ENCODE results near the gene PPP4R1.
"Not testable (repeated sequence)": the region's sequence is repeated elsewhere in the genome, so short reads cannot be mapped to it uniquely, and the experiment has no call there.

The PPP4R1 gene, protein sequence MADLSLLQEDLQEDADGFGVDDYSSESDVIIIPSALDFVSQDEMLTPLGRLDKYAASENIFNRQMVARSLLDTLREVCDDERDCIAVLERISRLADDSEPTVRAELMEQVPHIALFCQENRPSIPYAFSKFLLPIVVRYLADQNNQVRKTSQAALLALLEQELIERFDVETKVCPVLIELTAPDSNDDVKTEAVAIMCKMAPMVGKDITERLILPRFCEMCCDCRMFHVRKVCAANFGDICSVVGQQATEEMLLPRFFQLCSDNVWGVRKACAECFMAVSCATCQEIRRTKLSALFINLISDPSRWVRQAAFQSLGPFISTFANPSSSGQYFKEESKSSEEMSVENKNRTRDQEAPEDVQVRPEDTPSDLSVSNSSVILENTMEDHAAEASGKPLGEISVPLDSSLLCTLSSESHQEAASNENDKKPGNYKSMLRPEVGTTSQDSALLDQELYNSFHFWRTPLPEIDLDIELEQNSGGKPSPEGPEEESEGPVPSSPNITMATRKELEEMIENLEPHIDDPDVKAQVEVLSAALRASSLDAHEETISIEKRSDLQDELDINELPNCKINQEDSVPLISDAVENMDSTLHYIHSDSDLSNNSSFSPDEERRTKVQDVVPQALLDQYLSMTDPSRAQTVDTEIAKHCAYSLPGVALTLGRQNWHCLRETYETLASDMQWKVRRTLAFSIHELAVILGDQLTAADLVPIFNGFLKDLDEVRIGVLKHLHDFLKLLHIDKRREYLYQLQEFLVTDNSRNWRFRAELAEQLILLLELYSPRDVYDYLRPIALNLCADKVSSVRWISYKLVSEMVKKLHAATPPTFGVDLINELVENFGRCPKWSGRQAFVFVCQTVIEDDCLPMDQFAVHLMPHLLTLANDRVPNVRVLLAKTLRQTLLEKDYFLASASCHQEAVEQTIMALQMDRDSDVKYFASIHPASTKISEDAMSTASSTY
- total RNA-seq, result 64.0 to 93.8 reads per million in 2 experiments

DNA sequence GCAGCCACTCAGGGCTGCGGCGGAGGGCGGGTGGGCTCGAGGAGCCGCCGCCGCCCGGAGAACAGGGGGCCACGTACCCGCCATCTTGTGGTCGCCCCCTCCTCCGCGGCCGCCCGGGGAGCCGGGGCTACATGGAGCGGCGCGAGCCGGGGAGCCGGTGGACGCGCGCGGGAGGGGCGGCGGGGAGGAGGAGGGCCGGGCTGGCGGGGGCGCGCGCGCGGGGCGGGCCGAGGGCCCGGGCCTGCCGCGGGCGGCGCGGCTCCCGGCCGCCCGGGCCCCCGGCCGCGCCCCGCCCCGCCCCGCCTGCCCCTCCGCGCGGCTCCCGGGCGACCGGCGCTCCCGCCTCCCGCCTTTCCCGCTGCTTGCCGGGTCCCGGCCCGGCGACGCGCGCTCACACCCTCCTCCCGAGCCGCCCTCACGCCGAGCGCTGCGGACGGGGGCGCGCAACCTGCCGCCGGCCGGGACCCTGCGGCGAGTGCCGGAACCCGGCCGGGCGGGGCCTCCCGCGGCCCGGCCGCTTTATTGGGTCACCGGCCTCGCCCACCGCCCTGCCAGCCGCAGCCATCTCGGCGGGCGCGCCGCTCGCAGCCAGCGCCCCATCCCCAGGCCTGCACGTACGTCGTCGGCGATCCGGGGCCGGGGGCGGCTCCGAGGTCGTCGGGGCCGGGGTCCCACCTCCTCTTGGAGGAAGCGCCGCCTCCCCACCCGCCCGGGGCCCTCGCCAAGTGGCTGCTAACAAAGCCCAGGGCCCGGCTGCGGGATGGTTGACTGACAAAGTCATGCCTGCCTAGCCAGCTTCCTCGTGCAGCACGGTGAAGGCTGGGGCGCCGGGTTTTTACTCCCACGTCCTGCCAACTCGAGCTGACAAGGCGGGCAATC, at the start of gene PPP4R1:
PPP4R1 (minus strand) TSS at position 159 of the 879 bp plus-strand sequence; CDS start at position 84, 75 bp downstream.
- peak; percentile 52 for DNase-seq (ENCODE audit: low read depth)

DNA sequence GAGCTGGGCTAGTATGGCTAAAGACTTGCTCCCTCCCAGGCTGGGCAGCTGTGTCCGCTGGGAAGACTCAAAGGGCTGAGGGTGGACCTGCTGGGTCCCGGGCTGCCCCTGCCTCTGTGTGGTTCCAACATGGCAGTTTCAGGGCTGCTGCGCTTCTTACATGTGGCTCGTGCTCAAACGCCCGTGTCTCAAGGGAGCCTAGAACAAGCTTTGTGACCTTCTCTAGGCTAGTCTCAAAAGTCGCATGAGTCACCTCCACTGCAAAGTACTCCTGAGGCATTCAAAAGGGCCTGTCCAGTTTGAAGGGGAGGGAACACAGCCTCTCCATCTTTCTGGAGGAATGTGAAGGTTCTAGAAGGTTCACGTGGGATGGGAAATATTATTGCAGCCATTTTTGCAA, 49.0 kb upstream of the PPP4R1 start:
- DNase-seq (ENCODE audit: low read depth), result no peak

DNA sequence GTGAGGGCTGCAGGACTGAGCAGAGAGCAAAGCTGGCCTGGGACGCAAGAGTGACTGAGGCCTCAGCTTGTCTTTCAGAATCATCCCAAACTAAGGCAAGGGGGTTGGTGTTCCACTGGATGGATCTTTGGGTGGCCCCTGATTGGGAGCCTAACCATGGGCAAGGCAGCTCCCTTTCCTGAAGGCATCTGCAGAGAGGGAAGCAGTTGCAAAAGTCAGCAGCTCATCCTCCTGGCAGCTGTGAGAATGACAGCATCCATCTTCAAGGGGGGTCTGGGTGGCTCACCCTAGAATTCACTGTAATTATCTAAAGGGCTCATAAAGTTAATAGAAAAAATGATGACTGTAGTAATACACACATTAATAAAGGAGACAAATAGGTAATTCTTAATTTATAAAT, 47.2 kb upstream of the PPP4R1 start:
- no peak for DNase-seq (ENCODE audit: low read depth)

DNA sequence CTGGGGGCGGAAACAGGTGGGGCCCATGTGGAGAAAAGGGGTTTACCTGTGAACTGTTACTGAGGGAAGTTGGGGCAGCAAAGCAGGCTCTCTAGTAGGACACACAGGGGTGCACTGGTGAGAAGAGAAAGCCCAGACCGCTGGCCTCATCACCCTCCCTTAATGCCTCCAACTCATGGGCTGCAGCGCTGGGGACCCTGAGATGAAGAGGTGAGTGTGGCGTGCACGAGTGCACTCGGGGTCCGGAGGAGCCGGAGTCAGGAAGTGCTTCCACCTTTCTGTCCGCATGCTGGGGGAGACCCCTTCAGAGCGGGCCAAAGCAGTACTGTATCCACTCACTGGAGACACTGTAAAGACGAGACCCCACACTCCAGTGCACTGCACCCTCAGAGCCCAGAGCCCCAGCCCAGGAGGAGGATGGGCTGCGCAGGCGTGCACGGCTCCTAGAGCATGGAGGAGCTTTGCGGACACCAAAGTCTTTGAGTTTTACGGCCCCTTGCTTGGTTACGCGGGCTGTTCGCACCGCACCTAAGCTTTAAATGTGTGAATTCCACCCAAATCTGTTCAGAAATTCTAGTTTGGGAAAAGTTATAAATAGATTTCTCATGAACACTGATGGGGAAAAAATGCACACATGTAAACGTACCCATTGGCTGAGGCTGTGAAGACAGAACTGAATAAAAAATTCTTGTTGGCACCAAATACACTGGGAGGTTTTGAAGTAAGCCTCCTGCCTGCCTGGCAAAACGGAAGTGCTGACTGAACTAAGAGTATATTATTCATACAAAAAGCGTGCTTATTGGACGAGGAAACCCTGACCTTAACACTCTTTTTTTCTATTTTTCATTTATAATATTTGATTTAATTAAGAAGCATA, 45.4 kb upstream of the PPP4R1 start:
- no peak for DNase-seq (ENCODE audit: low read depth)

DNA sequence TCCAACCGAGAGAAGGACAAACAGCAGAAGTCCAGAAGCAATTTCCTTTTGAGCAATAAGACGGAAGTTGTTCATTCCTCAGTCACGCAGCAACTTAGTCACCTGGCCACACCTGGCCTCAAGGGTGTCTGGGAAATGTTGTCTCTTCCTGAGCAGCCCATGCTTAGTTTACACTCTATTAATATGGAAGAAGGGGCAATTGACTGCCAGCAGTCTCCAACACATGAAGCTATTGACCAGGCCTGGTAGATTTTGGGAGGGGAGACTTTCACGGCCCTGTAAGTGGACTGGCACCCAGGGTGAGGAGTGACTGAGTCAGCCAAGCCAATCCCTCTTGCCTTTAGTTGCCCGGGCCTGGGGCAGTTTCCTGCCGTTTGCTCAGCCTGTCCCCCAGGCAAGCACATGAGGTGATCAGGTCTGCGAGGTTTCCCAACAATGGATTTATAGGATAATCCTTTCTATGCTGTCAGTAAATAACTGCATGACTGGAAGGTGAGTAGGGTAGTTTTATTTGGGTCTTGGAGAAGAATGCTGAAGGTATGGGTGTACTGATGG, 43.8 kb upstream of the PPP4R1 start:
- no peak for DNase-seq (ENCODE audit: low read depth)

DNA sequence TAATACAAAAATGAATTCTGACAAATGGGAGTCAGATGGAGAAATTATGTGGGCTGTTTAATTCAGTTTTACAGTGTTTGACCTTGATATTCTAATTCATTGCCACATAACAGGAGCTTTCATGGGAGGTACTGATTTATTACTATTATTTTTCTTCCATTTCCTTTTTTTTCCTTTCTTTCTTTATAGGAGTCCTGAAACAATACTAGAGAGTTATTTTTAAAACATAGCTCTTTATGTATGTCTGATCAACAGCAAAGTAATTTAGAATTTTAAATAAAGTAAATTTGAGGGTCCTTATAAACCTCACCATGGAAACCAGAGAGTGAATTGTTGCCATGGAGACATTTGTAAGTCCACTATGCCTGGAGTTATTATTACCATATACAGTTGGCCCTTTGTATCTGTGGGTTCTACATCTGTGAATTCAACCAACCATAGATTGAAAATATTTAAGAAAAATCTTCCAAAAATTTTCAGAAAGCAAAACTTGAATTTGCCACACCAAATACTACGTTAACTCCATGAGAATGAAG, 40.9 kb upstream of the PPP4R1 start:
- DNase-seq (ENCODE audit: low read depth), result no peak

DNA sequence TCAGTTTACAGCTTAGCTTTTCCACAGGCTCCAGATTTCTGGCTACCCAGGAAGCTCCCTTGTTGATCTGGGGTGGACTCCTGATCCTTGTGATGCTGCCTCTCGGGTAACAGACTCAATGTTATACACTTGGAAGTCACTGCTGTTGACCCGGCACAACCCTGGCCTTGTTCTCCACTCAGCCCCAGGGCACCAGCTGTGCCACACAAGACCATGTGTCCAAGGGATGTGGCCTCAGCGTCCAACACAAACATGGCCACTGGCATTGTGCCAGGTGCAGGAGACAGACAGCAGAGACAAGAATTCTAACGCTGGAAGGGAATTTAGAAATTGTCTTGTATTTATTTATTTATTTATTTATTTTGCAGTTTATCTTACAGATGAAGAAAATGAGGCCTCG, 39.0 kb upstream of the PPP4R1 start:
- DNase-seq (ENCODE audit: low read depth), result no peak

DNA sequence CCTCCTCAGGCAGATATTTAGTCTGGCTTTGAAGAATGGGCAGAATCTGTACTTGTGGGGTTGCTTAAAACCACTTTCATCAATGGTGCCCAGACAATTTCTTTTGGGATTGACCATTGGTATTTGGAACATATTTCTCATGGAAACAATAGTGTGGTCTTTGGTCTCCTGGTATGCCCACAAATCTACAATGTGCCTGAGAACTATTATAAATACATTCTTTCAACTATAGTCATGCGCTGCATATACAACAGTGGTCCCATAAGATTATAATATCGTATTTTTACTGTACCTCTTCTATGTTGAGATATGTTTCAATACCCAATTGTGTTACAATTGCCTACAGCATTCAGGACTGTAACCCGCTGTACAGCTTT, 34.8 kb upstream of the PPP4R1 start:
- DNase-seq (ENCODE audit: low read depth), result no peak

DNA sequence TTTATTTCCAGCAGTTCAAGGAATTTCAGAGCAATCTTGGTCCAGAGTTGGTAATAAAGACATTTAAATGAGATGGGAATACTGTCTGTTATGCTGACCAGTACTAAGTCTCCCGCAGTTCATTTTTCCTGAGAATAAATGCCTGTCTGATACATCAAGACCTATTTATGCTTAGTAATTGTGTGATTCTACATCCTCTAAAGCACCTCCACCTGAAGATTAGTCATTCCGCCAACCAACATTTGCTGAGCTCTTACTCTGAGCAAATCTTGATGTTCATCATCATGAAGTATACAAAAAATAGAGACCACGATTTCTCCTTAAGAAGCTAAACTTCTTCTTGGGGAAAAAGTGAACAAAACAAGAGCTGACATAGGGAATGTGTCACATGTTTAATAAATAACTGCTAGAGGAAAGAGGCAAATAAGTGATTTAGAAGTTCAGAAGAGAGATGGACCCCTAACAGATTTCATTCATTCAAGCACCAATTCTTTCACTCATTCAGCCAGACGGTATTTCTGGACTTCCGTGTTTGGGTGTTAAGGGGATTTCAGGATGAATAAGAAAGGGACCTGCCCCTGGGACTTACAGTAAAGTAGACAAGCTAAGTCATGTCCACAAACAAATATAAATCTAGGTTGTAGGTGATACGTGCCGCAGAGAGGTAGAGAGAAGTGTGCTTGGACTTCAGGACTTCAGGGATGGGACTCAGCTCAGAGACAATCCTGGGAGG, 34.2 kb upstream of the PPP4R1 start:
- no peak for DNase-seq (ENCODE audit: low read depth)

DNA sequence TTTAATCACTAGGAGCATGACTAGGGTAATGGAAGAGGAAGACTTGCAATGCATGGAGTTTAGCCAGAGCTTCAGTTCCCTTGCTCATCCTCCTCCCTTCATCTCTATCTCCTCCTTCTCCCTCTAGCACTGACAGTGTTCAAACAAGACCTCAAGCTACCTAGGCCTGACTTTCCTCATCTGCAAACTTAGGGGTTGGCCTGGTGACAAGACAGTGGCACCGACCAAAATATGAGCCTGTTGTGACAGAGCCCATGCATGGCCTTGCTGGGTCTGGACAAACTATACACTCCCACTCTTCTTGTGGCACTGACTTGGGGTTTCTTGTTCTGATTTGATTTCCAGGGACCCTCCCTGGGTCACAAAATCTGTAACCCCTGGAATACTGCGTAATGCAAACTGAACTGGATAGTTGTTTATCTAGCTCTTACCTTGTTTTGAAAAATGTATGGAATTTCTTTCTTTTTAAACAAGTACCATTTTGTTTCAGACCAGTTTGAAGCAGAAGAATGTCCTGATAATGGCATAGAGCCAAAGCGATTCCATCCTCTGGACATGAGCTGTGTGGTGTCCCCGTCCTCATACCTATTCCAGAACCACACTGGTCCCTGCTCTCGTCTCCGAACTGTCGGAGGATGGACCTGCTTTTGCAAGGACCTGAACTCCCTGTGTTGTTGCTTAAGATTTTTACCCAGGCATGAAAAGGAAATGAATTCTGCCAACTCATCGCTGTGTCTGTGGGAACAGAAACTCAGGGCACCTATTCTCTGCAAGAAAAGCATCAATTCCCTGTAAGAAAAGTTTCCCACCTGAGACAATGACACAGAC, 33.4 kb upstream of the PPP4R1 start:
- DNase-seq (ENCODE audit: low read depth), result no peak

DNA sequence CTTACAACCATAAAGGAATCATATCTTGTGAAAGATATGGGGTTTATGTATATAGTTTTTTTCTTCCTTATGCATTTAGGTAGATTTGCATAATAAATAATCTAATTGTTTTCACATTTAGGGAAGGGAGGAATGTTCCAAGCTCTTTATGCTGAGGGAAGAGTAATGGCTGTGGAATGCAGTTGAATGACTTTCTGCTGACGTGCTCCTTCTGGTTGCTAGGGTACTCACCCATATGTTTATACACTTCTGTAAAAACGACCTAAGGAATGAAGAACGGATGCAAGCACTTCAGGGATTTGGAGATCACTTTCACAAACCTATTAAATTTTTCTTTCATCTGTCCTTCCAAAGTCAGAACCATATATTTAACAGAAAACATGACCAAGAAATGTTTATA, 29.2 kb upstream of the PPP4R1 start:
- no peak for DNase-seq (ENCODE audit: low read depth)

DNA sequence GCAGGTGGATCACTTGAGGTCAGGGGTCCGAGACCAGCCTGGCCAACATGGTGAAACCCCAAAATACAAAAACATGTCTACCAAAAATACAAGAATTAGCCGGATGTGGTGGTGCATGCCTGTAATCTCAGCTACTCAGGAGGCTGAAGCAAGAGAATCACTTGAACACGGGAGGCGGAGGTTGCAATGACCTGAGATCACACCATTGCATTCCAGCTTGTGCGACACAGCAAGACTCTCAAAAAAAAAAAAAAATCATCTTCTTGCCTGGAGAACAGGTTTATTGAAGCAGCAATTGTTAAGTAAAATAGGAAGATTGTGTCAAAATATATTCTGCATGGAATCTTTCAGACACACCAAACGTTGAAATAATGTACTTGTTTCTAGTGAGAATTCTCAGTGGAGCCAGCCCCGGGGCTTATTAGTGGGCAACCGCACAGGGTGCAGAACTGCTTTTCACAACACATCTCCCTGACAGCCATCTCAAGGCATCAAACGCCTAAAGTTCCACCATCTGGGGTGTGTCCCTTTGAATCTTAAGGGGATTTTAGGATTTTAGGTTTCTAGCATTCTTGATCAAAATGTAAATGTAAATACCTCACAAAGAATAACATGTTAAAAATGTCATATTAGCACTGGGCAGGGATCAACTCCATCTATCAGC, 28.6 kb upstream of the PPP4R1 start:
- DNase-seq (ENCODE audit: low read depth), result no peak

DNA sequence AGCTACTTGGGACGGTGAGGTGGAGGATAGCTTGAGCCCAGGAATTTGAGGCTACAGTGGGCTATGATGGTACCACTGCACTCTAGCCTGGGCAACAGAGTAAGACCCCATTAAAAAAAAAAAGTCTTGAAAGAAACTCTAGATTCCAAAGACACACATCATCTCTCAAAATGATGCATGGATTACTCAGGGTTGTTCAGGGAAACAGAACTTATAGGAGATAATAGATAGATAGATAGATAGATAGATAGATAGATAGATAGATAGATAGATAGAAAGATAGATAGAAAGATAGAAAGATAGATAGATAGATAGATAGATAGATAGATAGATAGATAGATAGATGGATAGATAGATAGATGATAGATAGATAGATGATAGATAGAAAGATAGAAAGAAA, 26.7 kb upstream of the PPP4R1 start:
- not testable (repeated sequence) for DNase-seq (ENCODE audit: low read depth)

DNA sequence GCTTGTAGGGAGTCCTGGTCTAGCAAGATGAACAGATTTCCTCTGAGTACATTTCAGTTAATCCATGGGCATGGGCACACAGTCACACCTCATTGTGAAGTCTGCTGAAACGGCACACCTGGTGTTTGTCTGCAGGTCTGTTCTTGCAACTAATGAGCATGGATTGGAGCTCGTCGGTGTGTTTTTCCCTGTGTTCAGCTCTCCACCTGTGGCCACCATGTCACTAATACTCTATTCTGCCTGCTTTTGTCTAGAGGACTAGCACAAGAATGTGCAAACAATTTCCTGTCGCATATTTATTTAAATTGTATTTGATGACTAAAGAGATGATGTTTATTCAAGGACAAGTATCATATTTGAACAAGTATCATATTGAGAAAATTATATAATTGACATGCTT, 24.5 kb upstream of the PPP4R1 start:
- no peak for DNase-seq (ENCODE audit: low read depth)

DNA sequence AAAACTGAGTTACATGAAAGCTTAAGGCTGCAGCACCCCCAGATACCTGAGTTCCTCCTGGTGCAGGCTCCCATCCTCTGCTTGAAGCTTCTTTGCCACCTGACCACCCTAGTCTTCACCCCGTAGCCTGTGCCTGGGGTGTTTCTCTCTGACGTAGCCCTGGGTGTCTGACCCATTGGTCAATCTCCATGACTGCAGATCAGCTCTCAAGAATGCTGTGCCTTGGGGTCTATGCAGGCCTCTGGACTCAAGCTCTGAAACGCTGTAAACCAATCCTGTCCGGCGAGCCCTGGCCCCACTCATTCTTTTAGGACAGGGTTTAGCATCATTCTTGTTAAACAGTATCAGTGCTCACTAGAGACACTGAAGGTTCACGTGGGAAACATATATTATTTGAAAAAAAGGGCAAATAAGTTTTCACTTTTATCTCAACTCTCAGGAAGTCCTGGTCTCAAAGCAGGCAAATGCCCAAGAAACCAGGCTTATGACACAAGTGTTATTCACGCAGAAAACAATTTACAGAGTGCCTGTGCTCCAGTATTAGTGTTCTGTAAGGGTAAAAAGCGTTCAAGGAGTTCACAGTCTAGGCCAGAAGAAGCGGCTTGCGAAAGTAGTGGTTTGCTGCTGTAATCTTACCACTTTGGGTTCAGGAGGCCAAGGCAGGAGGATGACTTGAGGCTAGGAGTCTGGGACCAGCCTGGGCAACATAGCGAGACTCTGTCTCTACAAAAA, 22.8 kb upstream of the PPP4R1 start:
- no peak for DNase-seq (ENCODE audit: low read depth)

DNA sequence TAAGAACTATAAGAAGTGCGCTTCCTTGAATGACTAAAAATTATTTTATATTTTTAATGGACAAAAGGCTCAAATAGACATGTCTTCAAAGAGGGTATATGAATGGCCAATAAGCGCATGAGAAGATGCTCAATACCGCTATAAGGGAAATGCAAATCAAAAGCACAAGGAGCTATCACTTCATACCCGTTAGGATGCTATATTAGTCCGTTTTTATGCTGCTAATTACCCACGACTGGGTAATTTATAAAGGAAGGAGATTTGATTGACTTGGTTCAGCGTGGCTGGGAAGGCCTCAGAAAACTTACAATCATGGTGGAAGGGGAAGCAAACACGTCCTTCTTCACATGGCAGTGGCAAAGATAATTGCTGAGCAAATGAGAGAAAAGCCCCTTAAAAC, 20.5 kb upstream of the PPP4R1 start:
- DNase-seq (ENCODE audit: low read depth), result no peak

DNA sequence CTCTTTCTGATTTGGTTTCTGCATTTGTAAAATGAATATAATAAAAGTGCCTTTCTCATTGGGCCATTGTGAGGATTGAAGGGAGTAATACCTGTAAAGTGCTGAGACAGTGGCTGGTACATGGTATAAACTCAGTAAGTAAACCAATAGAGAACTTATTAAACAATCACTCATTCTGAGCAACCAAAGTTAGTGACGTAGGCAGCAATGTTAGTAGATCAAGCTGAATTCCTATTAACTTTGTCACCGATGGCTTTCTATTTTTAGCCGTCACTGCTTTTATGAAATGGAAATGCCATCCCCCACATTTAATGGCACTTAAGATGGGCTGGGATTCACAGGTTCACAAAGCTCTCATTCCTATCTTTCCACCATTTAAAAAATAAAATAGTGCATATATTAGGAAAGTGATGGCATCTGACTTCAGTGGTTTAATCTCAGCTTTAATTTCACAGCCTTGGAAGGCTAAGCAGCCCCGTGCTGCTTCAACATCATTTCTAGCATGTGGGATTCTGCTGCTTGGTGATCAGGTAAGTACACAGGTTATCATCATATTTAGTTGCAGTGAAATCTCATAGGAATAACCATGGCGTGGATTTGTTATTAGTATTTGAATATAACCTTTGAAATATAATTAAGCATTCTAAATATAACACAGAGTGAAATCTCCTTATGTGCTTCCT, 17.6 kb upstream of the PPP4R1 start:
- DNase-seq (ENCODE audit: low read depth), result no peak

Data from T follicular helper cell (primary cell).